ENCODE results near the gene SDCBP2.

The SDCBP2 gene

DNA sequence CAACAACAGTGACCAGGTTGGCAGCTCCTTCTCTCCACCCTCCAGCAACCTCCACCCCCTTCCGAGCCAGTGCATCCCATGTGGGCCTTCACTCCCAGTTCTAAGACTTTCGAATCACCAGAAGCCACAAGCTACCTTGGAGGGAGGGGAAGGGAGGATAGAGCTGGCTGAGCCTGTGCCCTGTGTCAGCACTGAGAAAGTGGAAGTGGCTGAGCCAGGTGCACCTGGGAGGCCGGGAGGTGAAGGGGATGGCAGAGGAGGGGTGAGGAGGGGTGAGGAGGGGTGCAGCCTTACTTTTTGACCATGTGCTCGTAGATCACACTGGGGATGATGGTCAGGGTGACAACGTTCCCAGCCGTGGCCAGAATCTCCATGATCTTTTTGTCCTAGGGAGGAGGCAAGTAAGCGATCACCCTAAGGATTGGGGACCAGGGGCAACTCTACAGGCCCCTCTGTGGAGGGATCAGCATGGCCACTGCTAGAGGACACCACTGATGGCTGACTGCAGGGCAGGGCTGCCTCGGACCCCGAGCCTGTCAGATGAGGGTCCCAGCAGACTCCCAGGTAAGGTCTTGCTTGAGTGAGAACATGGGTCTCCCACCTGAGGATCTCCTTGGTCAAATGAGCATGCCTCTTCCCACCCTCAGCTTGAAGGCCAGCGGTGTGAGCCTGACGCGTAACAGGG is 18.3 kb downstream of the SDCBP2 start:
- DNase-seq, result no peak

DNA sequence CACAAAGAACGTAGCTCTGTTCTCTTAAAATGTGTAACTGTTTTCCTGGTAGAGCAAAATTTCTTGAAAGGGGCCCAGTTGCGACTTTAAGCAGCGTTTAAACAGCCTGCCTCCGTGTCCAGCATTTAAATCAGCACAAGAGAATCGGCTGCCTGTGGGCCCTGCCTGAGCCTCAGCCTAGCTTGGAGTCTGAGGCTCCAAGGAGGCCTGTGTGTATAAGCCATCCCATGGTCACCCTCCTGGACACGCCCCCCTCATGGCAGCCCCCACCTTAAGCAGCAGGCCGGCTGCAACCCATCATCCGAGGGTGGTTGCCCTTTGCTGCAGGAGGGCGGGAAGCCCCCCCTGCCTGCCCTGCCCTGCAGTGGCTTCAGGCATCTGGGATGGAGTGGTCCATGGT is 18.9 kb downstream of the SDCBP2 start:
- no peak for DNase-seq

DNA sequence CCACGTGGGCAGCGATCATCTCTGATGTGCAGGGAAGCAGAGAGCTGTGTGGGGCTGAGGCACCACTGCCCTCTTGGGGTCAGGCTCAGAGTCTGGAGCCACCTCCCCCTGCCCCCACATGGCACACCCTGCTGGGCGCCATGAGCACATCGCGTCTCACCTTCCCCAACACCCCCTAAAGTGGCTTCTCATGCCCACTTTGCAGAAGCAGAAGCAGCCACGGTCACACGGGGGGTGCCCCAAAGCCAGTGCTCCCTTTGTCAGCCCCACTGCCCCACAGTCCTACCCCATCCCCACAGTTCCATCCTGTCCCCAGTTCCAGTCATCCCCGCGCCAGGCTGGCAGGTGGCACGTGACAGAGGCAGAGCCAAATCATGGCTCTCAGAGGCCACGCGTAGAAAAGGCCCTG is 19.5 kb downstream of the SDCBP2 start:
- no peak for DNase-seq

DNA sequence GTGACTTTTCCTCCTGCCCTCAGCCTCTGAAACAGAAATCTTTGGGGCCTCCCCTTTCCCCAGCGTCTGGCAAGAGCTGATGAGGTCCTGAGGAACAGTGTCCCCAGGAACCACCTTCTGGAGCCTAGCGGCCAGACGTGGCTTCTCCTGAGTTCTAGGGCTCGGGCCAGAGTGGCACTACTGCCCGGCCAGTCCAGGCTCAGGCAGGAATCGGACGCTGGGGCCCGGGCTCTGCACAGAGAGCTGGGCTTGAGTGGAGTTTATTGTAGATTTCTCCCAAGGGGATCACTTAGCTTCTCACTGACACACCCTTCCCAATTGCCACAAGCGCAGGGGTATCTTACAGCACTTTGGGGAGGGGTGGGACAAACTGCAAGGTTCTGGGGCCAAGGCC is 20.2 kb downstream of the SDCBP2 start:
- DNase-seq, result no peak

DNA sequence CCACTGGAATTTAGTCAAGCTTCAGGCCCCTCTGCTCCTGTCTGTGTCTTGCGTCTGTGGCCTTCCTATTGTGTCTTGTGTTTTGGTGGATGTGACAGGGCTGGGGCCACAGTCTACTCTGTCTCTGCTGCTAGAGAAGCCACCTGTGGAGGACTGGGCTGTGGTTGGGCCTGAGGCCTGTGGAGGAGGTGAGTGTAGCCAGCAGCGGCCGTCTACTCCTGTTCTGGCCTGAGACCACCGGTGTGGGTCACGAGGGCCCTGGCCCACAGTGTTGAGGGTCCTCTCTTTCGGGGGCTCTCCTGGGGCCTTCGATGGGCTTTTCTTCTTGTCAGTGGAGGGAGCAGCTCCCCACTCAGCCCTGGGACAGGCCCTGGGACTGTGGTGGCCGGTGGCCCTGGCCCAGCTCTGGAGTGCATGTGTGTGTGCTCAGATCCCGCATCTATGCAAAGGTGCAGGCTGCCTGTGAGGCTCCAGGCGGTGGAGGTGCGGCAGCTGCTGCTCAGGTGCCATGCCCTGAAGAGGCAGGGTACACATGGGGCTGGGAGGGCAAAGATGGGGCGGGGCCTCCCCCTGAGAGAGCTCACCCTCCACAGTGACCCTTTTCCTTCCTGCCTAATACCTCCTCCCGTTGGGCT is 20.8 kb downstream of the SDCBP2 start:
- no peak for DNase-seq

DNA sequence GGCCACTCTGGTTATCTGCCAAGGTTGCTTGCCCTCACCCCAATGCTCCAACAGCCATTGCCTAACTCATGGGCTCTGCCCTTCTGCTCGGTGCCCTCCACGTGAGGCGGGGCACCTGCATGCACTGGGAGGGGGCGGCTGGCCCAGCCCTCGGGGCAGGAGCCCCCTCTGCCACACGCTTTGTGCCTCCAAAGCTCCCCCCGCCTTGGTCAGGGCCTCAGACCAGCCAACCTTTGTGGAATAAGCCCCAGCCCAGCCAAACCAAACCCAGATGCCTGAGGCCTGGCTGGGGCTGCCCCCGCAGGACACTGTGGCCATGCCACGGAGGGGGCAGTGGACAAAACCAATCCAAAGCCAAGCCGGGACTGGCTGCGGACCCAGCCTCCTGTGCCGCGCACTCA is 21.4 kb downstream of the SDCBP2 start:
- no peak for DNase-seq

DNA sequence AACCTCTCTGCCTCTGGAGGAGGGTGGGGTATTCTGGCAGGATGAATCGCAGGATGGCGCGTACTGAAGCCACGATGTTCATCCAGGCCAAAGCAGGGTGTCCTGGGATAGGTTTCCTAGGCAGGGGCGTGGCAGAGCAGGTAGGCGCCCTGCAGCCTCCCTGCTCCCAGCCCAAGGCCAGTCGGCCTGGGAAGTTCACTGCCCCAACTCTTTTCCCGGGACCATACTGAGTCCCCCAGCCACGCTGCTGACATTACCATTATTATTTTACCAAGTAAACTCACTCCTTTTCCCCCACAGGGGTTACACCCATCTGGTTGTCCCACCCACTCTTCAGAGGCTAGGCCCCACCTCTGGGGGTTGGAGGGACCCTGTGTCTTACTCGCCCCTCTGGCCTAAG is 21.8 kb downstream of the SDCBP2 start:
- no peak for DNase-seq

DNA sequence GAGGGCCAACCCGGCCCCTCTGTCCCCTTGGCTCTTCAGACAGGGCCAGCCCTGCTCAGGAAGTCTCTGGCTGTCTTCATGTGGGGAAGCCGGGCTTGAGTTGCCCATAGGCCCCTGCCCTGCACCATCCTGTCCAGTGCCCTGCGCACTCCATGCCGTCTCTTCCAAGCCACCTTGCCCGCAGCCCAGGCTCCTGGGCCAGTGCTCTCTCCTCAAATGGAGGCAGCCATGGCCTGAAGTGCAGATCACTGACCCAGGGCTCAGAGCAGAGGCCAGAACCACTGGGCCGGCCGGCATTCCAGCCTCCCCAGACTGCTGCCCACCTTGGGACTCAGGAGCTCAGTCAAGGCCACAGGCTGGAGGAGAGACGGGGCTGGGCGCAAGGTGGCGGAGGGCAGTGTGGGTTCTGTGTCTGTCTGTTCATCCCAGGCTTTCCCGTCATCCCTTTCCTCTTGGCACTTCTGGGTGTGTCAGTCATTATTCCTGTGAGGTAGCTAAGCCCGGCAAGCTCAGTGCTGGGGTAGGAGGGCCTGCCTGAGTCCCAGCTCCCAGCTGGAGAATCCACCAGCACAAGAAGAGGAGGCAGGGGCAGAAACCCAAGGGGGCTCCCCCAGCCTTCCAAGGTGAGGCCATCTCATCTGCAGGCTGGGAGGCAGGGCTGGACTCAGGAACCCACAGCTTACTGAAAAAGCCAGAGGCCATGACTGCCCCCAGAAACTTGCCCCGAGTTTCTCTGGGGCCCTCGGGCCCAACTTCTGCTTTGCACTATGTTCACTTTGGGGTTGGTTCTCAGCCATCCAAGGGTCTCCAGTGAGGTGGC is 22.4 kb downstream of the SDCBP2 start:
- no peak for DNase-seq

DNA sequence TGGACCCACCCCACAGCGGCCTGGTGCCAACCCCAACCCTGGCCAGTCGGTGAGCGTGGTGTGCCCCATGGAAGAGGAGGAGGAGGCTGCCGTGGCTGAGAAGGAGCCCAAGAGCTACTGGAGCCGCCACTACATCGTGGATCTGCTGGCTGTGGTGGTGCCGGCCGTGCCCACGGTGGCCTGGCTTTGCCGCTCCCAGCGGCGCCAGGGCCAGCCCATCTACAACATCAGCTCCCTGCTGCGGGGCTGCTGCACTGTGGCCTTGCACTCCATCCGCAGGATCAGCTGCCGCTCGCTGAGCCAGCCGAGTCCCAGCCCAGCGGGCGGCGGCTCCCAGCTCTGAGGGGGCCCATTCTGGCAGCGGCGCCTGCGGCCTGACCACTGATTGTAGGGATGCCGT is 23.2 kb downstream of the SDCBP2 start:
- DNase-seq, result no peak

DNA sequence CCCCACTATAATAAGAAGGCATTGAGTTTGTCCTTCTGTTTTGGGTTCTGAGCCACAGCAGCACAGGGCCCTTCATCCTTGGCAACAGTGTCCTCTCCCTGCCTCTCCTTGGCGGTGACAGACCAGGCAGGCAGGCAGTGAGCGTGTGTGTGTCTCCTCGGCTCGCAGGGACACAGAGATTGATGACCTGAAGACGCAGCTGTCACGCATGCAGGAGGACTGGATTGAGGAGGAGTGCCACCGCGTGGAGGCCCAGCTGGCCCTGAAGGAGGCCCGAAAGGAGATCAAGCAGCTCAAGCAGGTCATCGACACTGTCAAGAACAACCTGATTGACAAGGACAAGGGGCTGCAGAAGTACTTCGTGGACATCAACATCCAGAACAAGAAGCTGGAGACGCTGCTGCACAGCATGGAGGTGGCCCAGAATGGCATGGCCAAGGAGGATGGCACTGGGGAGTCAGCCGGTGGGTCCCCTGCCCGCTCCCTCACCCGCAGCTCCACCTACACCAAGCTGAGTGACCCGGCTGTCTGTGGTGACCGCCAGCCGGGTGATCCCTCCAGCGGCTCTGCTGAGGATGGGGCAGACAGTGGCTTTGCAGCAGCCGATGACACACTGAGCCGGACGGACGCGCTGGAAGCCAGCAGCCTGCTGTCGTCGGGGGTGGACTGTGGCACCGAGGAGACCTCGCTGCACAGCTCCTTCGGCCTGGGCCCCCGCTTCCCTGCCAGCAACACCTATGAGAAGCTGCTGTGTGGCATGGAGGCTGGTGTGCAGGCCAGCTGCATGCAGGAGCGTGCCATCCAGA is 24.0 kb downstream of the SDCBP2 start:
- DNase-seq, result no peak

DNA sequence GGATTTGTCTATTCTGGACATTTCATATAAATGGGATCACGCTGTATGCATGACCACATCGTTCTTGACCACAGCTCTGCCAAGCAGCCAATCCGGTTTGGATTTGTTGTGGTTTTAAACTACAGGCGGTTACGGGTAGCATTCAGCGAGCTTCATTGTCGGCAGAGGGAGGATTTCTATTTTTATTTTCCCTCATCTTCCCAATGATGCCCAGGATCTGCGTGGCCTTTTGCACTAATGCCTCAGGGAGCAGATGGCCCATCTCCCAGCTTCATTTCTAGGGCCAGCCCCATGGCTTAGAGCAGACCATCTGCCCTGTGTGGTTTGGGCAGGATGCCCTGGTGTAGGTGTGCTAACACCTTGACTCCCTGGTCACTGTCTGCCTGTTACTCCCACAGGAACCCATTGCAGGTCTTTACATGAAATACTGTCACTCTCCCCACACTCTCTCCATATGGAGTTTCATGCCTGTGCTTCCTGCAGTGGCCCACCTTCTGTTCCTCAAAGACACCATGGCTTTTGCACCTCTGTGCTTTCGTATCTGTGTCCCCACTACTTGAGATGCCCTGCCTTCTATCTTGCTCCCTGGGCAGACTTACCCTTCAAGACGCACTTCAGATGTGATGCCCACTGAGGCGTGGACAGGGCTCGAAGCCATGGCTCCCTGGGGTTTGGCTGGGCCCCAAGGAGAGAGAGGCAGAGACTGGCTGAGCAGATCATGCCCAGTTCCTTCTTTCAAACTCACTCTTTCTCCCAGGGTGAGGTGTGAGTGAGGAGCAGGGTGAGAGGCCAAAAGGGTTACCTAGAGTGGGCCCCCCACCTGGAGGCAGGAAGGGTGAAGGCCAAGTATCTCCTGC is 26.0 kb downstream of the SDCBP2 start:
- no peak for DNase-seq

DNA sequence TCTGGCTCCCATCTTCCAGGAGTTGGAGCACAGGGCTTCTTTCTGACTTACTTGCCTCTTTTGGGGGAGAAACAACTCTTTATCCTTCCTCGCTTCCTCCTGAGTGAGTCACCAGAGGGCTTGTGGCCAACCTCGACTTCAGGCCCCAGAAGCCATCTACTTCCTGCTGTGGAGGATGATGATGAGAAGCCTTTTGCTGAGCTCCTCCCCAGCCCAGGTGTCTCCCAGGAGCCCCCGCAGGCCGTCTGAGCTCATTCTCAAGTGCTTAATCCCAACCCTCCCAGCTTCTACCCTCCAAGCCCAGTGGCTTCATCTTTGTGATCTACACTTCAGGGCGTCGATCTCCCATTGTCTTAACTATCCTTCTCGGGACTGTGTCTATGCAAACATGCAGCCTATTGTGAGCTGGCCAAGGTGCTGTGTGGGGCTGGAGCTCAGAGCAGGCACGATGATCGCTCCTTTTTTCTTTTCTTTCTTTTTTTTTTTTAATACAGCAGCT is 27.9 kb downstream of the SDCBP2 start:
- DNase-seq, result no peak

DNA sequence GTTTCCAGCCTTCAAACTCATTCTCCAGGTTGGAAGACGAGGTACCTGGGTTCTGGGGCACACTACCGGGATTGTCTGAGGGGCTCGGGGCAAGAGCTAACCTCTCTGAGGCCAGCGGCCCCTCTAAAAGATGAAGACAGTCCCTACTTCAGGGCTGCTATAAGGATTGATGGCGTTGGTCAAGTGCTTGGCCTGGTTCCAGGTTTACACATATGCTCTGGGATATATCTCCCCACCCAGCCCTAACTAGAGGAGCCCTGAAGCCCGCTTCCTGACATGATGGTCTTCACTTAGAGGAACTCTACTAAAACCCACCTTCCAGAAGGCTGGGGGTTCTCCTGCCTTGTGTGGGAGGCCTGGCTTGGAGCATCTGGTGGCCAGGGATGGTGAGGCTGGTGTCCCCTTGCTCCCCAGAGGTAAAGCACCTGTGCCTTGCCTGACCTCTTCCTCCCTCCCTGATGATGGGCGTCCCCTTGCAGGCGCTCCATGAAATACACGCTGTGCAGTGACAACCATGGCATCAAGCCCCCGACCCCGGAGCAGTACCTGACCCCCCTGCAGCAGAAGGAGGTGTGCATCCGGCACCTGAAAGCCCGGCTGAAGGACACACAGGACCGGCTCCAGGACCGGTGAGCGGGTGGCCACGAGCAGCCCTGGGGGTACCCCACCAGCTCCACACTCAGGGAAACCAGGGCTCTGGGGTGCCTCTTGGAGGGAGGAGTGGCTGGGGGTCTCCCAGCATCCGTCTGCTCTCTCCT is 28.7 kb downstream of the SDCBP2 start:
- DNase-seq, result no peak

DNA sequence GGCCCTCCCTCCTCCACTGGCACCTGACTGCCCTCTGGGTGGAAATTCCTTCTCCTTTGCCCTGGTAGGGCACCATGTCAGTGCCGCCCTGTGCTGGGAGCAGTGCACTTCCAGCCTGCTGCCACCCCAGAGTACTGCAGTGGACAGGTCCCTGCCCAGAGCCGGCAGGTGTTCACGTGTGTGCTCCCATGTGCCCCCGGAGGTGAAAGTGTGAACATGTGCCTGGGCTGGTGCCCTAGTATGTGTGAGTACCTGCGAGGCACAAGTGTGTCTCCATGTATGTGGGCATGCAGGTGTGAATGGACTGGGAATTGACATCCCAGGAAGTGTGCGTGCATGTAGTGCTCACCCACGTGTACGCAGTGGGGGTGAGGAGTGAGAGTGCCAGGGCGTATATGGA is 29.4 kb downstream of the SDCBP2 start:
- DNase-seq, result no peak

DNA sequence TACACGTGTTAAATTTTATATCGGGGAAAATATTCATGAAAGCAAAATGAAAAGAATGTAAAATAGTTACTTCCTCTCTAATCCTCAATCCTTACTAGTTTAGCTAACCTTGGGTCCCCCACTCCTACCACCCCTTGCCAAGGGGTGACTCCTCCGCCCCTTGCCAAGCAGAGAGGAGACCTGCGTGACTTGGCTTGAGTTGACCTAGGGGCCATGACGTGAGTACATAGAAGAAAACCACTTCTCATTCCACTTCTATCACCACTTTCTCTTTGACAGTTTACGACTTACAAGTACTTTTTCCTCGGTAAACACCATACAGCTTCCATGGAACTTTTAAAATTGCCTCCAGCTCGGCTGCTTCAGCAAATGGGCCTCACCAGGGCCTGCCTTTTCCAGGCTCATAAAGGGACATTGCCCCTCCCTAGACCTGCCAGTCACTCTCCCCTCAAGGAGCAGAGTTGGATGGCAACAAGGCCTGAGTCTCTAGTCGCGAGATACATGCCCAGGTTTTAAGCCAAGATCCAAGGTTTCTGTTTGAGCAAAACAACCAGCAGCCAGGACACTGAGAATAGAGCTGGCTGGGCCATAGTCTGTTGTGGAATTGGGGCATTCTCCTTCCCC is 29.9 kb downstream of the SDCBP2 start:
- no peak for DNase-seq

DNA sequence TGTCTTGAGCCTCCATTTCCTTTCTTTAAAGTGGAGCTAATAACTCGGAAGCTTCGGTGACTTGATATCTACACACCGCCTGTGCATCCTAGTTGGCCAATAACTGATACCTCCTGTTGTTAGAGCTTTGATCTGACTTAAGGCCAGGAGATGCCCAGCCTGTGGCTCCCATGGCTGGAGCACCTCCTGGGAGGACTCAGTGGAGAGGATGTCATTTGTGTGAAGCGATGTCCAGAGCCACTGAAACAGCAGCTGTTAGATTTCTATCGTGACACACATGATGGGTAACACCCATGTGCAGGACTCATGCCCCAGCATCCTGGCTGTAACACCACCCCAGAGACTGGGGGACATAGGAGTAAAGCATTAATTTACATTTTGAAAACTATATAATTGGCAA is 30.8 kb downstream of the SDCBP2 start:
- DNase-seq, result no peak

DNA sequence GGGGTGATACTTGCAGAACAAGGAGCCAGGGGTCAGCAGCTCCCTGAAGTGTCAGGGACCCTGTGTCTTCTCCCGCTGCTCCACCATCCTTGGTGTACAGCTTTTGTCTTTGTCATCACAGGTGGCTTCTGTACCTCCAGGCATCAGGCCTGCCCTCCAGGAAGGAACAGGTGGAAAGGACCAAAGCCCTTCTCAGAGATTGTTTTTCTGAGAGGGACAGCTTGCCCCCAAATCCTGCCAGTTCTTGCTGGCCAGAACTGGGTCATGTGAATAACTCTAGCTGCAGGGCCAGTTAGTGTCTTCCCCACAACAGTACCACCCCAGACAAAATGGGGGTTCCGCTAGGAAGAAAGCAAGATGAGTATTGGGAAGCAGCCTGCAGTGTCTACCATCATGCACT is 31.5 kb downstream of the SDCBP2 start:
- no peak for DNase-seq

DNA sequence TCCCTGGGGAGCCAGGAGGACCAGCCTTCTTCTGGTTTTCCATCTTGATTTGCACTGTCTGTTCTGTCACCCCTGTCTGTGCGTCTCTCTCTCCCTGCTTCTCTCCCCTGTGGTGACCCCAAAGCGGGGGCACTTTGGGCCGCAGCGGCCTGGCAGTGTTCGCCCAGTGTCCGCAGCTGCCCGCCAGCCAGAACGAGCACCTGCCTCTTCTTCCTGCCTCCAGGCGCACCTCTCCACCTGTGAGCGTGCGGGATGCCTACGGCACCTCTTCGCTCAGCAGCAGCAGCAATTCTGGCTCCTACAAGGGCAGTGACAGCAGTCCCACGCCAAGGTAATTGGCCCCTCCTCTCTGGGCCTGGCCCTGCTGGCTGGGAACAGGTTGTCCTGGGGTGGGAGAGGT is 32.0 kb downstream of the SDCBP2 start:
- DNase-seq, result no peak

DNA sequence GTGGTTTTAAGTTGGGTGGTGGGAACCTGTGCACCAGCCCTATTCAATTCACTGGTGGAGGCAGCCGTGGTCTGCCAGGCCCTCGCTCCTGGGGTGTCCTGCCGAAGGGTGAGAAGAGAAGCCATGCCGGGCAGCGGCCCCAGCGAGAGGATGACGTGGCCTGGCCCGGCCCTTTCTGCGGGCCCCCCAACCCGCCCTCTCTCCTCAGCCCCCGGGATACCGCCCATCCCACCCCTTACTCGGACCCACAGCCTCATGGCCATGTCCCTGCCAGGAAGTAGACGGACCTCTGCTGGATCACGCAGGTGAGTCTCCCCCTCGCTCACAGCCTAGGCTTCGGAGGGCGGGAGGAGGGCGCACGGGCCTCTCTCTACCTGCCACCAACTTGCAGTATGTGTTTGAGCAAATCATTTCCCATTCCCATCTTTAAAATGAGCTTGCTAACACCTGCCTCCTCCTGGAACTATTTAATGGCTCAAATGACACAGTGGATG is 32.8 kb downstream of the SDCBP2 start:
- no peak for DNase-seq

DNA sequence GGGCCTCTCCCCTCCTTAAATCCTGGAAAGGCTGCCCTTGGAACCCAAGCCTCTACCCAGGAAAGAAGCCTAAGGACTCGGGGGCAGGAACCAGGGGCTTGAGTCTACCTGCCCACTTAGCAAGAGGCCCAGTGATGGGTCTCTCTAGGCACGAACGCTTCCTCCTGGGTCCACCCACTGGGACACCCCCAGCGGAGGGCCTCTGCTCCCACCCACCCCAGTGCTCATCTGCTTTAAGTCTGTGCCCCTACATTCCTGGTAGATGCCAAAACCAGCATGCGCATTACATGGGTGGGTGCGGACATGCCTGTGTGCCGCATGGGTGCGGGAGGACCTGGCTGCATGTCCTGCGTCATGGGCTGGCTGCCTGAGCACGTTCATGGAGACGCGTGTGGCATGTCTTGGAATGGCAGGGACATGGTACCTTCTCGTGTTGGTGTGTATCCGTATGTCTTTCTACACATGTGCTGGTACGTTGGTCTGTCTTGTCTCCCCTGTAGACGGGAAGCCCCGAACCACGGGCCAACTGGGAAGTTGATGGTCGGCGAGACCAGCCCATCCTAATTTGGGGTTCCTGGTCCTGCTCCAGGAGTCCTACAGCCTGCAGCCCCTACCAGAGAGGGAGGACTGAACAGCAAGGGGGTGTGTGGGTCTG is 33.5 kb downstream of the SDCBP2 start:
- DNase-seq, result no peak

Measured in T1000 (cell line).